SK-N-SH (cell line): ENCODE data around the gene MX2. TPM values are rescaled to one million over a fixed set of nuclear protein-coding genes. Genes with fewer than 3 reads are reported as not detected.

ENCODE experiments used
- CTCF ChIA-PET: fragments of 300-600, 350-600 bp; formaldehyde crosslinking; extraction: SDS; loops from one replicate; lab custom pipeline; 2021; lab: Yijun Ruan, JAX
- POLR2A ChIA-PET: fragments of 350-600 bp; sonication (Branson Sonifier 250); formaldehyde crosslinking; extraction: SDS; loops from one replicate; lab custom pipeline; 2020; ENCODE audit warnings: antibody characterized with exemption, inconsistent platforms; lab: Yijun Ruan, JAX
- DNase-seq: peaks from one replicate; pipeline ENCODE4 v3.0.0; 2012
- H2AFZ ChIP-seq: fragments of 200-600 bp; sonication (generic); 2 replicates; pipeline ENCODE4 v1.8.1; 2016; ENCODE audit warnings: antibody characterized with exemption, mild to moderate bottlenecking, low read depth
- H3F3A ChIP-seq: fragments of 200-600 bp; sonication (generic); replicated peaks from 2 replicates; pipeline ENCODE3; 2016; ENCODE audit warnings: antibody characterized with exemption, mild to moderate bottlenecking; ENCODE audit not compliant: insufficient read depth
- H3K27ac ChIP-seq, 2 experiments: fragments of 200-500 bp in 1 of 2; fragments of 200-600 bp in 1 of 2; sonication (Bioruptor generic) in 1 of 2; sonication (generic), shearing (Covaris generic) in 1 of 2; 2 replicates each; pipeline versions ENCODE4 v1.5.1 to v1.6.1; 2014 to 2016; ENCODE audit warnings: low read depth in 2 of 2, inconsistent platforms in 1 of 2, low read length in 1 of 2, mild to moderate bottlenecking in 1 of 2, mixed read lengths in 1 of 2
- H3K27me3 ChIP-seq: fragments of 200-600 bp; sonication (generic), shearing (Covaris generic); 2 replicates; pipeline ENCODE4 v1.6.1; 2016; ENCODE audit warnings: mixed run types; ENCODE audit not compliant: insufficient read depth
- H3K36me3 ChIP-seq, 2 experiments: fragments of 200-500 bp in 1 of 2; fragments of 200-600 bp in 1 of 2; sonication (Bioruptor generic) in 1 of 2; sonication (generic) in 1 of 2; replicated peaks in 1 of 2; 2 replicates each; pipeline versions ENCODE3 to v1.5.1; 2014 to 2016; ENCODE audit warnings: low read length in 1 of 2, mild to moderate bottlenecking in 1 of 2; ENCODE audit not compliant: insufficient read depth in 2 of 2, control insufficient read depth in 1 of 2
- H3K4me1 ChIP-seq, 2 experiments: fragments of 200-500 bp in 1 of 2; fragments of 200-600 bp in 1 of 2; sonication (Bioruptor generic) in 1 of 2; sonication (generic), shearing (Covaris generic) in 1 of 2; 2 replicates each; pipeline versions ENCODE4 v1.5.1 to v1.6.1; 2014 to 2016; ENCODE audit warnings: low read depth in 1 of 2, low read length in 1 of 2, mixed run types in 1 of 2; ENCODE audit not compliant: insufficient read depth in 2 of 2, control insufficient read depth in 1 of 2
- H3K4me2 ChIP-seq: fragments of 200-600 bp; sonication (generic), shearing (Covaris generic); 2 replicates; pipeline ENCODE4 v1.6.1; 2017; ENCODE audit warnings: mixed run types
- H3K4me3 ChIP-seq, 2 experiments: fragments of 200-500 bp in 1 of 2; fragments of 200-600 bp in 1 of 2; sonication (Bioruptor generic) in 1 of 2; sonication (generic), shearing (Covaris generic) in 1 of 2; 2 replicates each; pipeline versions ENCODE4 v1.5.1 to v1.8.1; 2014 to 2016; ENCODE audit warnings: low read depth in 2 of 2, inconsistent platforms in 1 of 2, low read length in 1 of 2, mild to moderate bottlenecking in 1 of 2, mixed read lengths in 1 of 2, moderate library complexity in 1 of 2
- H3K79me2 ChIP-seq: fragments of 200-600 bp; sonication (generic); 2 replicates; pipeline ENCODE4 v1.8.1; 2017; ENCODE audit warnings: mild to moderate bottlenecking; ENCODE audit not compliant: insufficient read depth
- H3K9ac ChIP-seq: fragments of 200-600 bp; sonication (generic); 2 replicates; pipeline ENCODE4 v1.6.1; 2017; ENCODE audit warnings: mixed run types
- H3K9me2 ChIP-seq: fragments of 200-600 bp; sonication (generic); 2 replicates; pipeline ENCODE4 v1.6.1; 2017; ENCODE audit warnings: mixed run types
- H3K9me3 ChIP-seq: fragments of 200-600 bp; sonication (generic); 2 replicates; pipeline ENCODE4 v1.6.1; 2017; ENCODE audit warnings: mixed run types, mild to moderate bottlenecking, moderate library complexity
- H4K20me1 ChIP-seq: fragments of 200-600 bp; sonication (generic); 2 replicates; pipeline ENCODE4 v1.6.1; 2017; ENCODE audit warnings: mild to moderate bottlenecking, mixed run types; ENCODE audit not compliant: insufficient read depth
- CHD2 ChIP-seq: fragments of 150-350 bp; IDR thresholded peaks from 2 replicates; pipeline ENCODE4 v1.6.1; 2018; ENCODE audit warnings: low read length; ENCODE audit not compliant: partially characterized antibody
- FOSL2 ChIP-seq: IDR thresholded peaks from 2 replicates; pipeline ENCODE4 v1.4.0; 2012; ENCODE audit warnings: low read depth, mild to moderate bottlenecking, moderate library complexity, borderline replicate concordance
- FOXJ3 ChIP-seq: sonication (generic); formaldehyde crosslinking; IDR thresholded peaks from 2 replicates; pipeline ENCODE4 v1.5.1; 2020; ENCODE audit warnings: mild to moderate bottlenecking, missing genetic modification reagents
- FOXM1 ChIP-seq: IDR thresholded peaks from 2 replicates; pipeline ENCODE4 v1.4.0; 2012; ENCODE audit warnings: low read depth, mild to moderate bottlenecking
- GABPA ChIP-seq: IDR thresholded peaks from 2 replicates; pipeline ENCODE4 v1.4.0; 2012; ENCODE audit warnings: low read depth, mild to moderate bottlenecking
- IRF3 ChIP-seq: fragments of 150-350 bp; IDR thresholded peaks from 2 replicates; pipeline ENCODE4 v1.6.1; 2016; ENCODE audit warnings: mild to moderate bottlenecking, low read depth, low read length
- MEF2A ChIP-seq: IDR thresholded peaks from 2 replicates; pipeline ENCODE4 v1.4.0; 2012; ENCODE audit warnings: low read depth, borderline replicate concordance
- PBX3 ChIP-seq: IDR thresholded peaks from 2 replicates; pipeline ENCODE4; 2012
- REST ChIP-seq: IDR thresholded peaks from 2 replicates; pipeline ENCODE4 v1.6.1; 2012; ENCODE audit warnings: mild to moderate bottlenecking, low read depth, low read length, moderate library complexity
- RFX5 ChIP-seq: IDR thresholded peaks from 2 replicates; pipeline ENCODE4 v1.6.1; 2012; ENCODE audit warnings: mild to moderate bottlenecking, improper control_type of control experiment, low read length
- SIN3A ChIP-seq: IDR thresholded peaks from 2 replicates; pipeline ENCODE4 v1.6.1; 2012; ENCODE audit warnings: low read depth, mild to moderate bottlenecking, low read length, moderate library complexity, borderline replicate concordance
- TAF1 ChIP-seq: IDR thresholded peaks from 2 replicates; pipeline ENCODE4 v1.6.1; 2012; ENCODE audit warnings: low read depth, mild to moderate bottlenecking, low read length, moderate library complexity, borderline replicate concordance
- TEAD4 ChIP-seq: IDR thresholded peaks from 2 replicates; pipeline ENCODE4 v1.4.0; 2012; ENCODE audit warnings: mild to moderate bottlenecking, borderline replicate concordance; ENCODE audit not compliant: insufficient read depth
- YY1 ChIP-seq: IDR thresholded peaks from 2 replicates; pipeline ENCODE4 v1.4.0; 2012; ENCODE audit warnings: low read depth, mild to moderate bottlenecking
- WGBS: methylation state at CpG from one replicate; pipeline ENCODE4 v1.1.6; 2017; ENCODE audit warnings: low lambda C conversion rate; 5-methylcytosine and 5-hydroxymethylcytosine counted together
- polyA plus RNA-seq, 3 experiments: library from polyadenylated mRNA; depleted of rRNA; stranded (reverse); fragments of >200 nt; gene quantifications; 2 replicates each; pipeline ENCODE4 v1.2.3, GENCODE V29; 2012
- TF ChIP-seq, protein P1 (sequence below): fragments of 200-600 bp; sonication (generic); IDR thresholded peaks from 2 replicates; pipeline ENCODE4 v1.6.1; 2017; ENCODE audit warnings: antibody characterized with exemption, mild to moderate bottlenecking, moderate library complexity
- TF ChIP-seq, protein P2 (sequence below): IDR thresholded peaks from 2 replicates; pipeline ENCODE4 v1.4.0; 2012; ENCODE audit warnings: low read depth
- TF ChIP-seq, protein P3 (sequence below): IDR thresholded peaks from 2 replicates; pipeline ENCODE4 v1.4.0; 2012; ENCODE audit warnings: low read depth, borderline replicate concordance

The MX2 gene
- polyA plus RNA-seq, 1 of the 3 experiments (the other 2 are of a cell fraction): 0.08 TPM

DNA sequence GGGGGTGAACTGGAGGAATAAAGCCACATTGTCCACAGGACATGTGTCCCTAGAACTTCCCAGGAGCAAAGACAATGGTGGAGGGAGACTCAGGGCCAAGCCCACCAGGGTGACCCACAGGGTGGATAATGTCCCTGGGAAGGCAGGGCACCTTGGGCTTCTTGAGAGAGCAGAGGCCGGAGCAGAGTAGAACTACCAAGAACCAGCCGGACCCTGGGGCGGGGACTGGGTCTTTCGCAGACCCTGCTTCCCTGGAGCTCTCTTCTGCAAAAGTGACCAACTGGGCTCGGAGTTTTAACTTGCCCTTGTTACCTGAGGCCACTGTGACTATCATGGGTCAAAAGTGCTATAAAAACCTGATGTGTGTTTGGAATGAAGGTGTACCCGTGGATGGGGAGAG lies 46.1 kb upstream of the MX2 start:
- H3K4me3 ChIP-seq: no peak overlapping the region
- no peaks in the 10 kb centered on the region for H3K4me1 ChIP-seq
- no peaks in the 10 kb centered on the region for H3F3A ChIP-seq
- no peak overlapping the region for H3K4me2 ChIP-seq
- H3K9ac ChIP-seq: no peak overlapping the region
- H3K79me2 ChIP-seq: no peaks in the 10 kb centered on the region
- H3K27me3 ChIP-seq: peaks cover 12% of the 10 kb centered on the region; the same call in 1 of the 2 replicates
- H3K27ac ChIP-seq: no peak overlapping the region
- H4K20me1 ChIP-seq: no peaks in the 10 kb centered on the region
- no peak overlapping the region for H2AFZ ChIP-seq
- H3K9me2 ChIP-seq: no peaks in the 10 kb centered on the region
- ChIA-PET CTCF (no interaction called here), POLR2A (no interaction called here)
- 38% methylated on average over 3 of the region's 6 CpGs for WGBS
- no peak for DNase-seq
- TF ChIP-seq, protein P1, sequence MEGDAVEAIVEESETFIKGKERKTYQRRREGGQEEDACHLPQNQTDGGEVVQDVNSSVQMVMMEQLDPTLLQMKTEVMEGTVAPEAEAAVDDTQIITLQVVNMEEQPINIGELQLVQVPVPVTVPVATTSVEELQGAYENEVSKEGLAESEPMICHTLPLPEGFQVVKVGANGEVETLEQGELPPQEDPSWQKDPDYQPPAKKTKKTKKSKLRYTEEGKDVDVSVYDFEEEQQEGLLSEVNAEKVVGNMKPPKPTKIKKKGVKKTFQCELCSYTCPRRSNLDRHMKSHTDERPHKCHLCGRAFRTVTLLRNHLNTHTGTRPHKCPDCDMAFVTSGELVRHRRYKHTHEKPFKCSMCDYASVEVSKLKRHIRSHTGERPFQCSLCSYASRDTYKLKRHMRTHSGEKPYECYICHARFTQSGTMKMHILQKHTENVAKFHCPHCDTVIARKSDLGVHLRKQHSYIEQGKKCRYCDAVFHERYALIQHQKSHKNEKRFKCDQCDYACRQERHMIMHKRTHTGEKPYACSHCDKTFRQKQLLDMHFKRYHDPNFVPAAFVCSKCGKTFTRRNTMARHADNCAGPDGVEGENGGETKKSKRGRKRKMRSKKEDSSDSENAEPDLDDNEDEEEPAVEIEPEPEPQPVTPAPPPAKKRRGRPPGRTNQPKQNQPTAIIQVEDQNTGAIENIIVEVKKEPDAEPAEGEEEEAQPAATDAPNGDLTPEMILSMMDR: no peak
- TF ChIP-seq TEAD4 (no peak), FOXJ3 (CRISPR knock-in tag) (no peak), FOSL2 (no peak), GABPA (no peak), SIN3A (no peak), RFX5 (no peak), CHD2 (no peak), FOXM1 (no peak), REST (no peak), PBX3 (no peak), TAF1 (no peak), YY1 (no peak), IRF3 (no peak), MEF2A (no peak)
- TF ChIP-seq, protein P2, sequence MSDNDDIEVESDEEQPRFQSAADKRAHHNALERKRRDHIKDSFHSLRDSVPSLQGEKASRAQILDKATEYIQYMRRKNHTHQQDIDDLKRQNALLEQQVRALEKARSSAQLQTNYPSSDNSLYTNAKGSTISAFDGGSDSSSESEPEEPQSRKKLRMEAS: no peak
- TF ChIP-seq, protein P3, sequence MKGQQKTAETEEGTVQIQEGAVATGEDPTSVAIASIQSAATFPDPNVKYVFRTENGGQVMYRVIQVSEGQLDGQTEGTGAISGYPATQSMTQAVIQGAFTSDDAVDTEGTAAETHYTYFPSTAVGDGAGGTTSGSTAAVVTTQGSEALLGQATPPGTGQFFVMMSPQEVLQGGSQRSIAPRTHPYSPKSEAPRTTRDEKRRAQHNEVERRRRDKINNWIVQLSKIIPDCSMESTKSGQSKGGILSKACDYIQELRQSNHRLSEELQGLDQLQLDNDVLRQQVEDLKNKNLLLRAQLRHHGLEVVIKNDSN: no peak
- H3K36me3 ChIP-seq: no peaks in the 10 kb centered on the region
- no peaks in the 10 kb centered on the region for H3K9me3 ChIP-seq
